Keratinocyte (primary cell): ENCODE data around the gene TAF1D. TPM values are rescaled to one million over a fixed set of nuclear protein-coding genes. Genes with fewer than 3 reads are reported as not detected.
A peak's percentile ranks its signal among the peaks of the same experiment; 100 is the strongest.

Experiments
- DNase-seq: peaks from one replicate; pipeline ENCODE4 v3.0.0-alpha.2; 2011; ENCODE audit warnings: low read depth, missing footprints, low spot score
- FAIRE-seq: peaks from 2 replicates; lab custom pipeline; 2011; peaks lifted over from hg19 to GRCh38; lab: Jason Lieb, UNC
- H2AFZ ChIP-seq: 2 replicates; pipeline ENCODE4 v1.6.0; 2012; ENCODE audit warnings: low read length, control low read depth, inconsistent platforms; ENCODE audit not compliant: control insufficient read depth
- H3K27ac ChIP-seq: 2 replicates; pipeline ENCODE4 v1.5.1; 2011; ENCODE audit warnings: low read length; ENCODE audit not compliant: control insufficient read depth, insufficient read depth
- H3K27me3 ChIP-seq: 3 replicates; pipeline ENCODE4 v1.6.0; 2011; ENCODE audit warnings: low read length; ENCODE audit not compliant: control insufficient read depth, insufficient read depth; ENCODE audit errors: extremely low read depth
- H3K36me3 ChIP-seq, 2 experiments: 2 replicates in 1 of 2; 3 replicates in 1 of 2; pipeline ENCODE4 v1.5.1; 2011; ENCODE audit warnings: low read length in 2 of 2, mild to moderate bottlenecking in 1 of 2; ENCODE audit not compliant: control insufficient read depth in 2 of 2, insufficient read depth in 2 of 2; ENCODE audit errors: extremely low read depth in 1 of 2
- H3K4me1 ChIP-seq: 3 replicates; pipeline ENCODE4 v1.5.1; 2011; ENCODE audit warnings: low read length; ENCODE audit not compliant: control insufficient read depth, insufficient read depth; ENCODE audit errors: extremely low read depth
- H3K4me2 ChIP-seq: 3 replicates; pipeline ENCODE4 v1.6.0; 2011; ENCODE audit warnings: low read depth, low read length; ENCODE audit not compliant: control insufficient read depth, insufficient read depth; ENCODE audit errors: extremely low read depth
- H3K4me3 ChIP-seq, 3 experiments: fragments of 200-600 bp in 1 of 3; sonication (generic) in 1 of 3; 2 replicates in 2 of 3; 3 replicates in 1 of 3; pipeline ENCODE4 v1.5.1; 2011 to 2016; ENCODE audit warnings: low read length in 3 of 3, mild to moderate bottlenecking in 3 of 3, control low read depth in 2 of 3, inconsistent platforms in 1 of 3, low read depth in 1 of 3, mixed read lengths in 1 of 3, mixed run types in 1 of 3, moderate library complexity in 1 of 3; ENCODE audit not compliant: control insufficient read depth in 2 of 3, insufficient read depth in 2 of 3; ENCODE audit errors: extremely low read depth in 1 of 3
- H3K79me2 ChIP-seq: 2 replicates; pipeline ENCODE4 v1.6.0; 2012; ENCODE audit warnings: low read length; ENCODE audit not compliant: control insufficient read depth, insufficient read depth
- H3K9ac ChIP-seq: 3 replicates; pipeline ENCODE4 v1.6.0; 2011; ENCODE audit warnings: low read length; ENCODE audit not compliant: control insufficient read depth, insufficient read depth; ENCODE audit errors: extremely low read depth
- H3K9me1 ChIP-seq: 3 replicates; pipeline ENCODE4 v1.6.0; 2011; ENCODE audit warnings: low read length; ENCODE audit not compliant: control insufficient read depth, insufficient read depth; ENCODE audit errors: extremely low read depth
- H3K9me3 ChIP-seq: 2 replicates; pipeline ENCODE4 v1.5.1; 2012; ENCODE audit warnings: low read depth, low read length; ENCODE audit not compliant: control insufficient read depth
- H4K20me1 ChIP-seq: 3 replicates; pipeline ENCODE4 v1.6.0; 2011; ENCODE audit warnings: low read length; ENCODE audit not compliant: control insufficient read depth, insufficient read depth; ENCODE audit errors: extremely low read depth
- CTCF ChIP-seq, 3 experiments: IDR thresholded peaks in 1 of 3; conservative IDR thresholded peaks in 1 of 3; optimal IDR thresholded peaks in 1 of 3; 2 replicates in 2 of 3; 3 replicates in 1 of 3; pipeline versions ENCODE3 to v1.5.1; 2011; ENCODE audit warnings: low read length in 3 of 3, mild to moderate bottlenecking in 3 of 3, moderate library complexity in 2 of 3, control low read depth in 1 of 3, inconsistent platforms in 1 of 3; ENCODE audit not compliant: insufficient read depth in 2 of 3; ENCODE audit errors: extremely low read depth in 1 of 3
- EZH2 ChIP-seq: IDR thresholded peaks from one replicate; pipeline ENCODE4 v1.6.1; 2012; ENCODE audit warnings: inconsistent platforms, mild to moderate bottlenecking, low read length, moderate library complexity
- dilution Hi-C: fragments of 300-500 bp; cut with MboI; formaldehyde crosslinking; loops from one replicate; pipeline ENCODE4 v1.7.0; 2020; ENCODE audit warnings: low sequenced_read_pairs; ENCODE audit not compliant: extremely low pct_ligation_motif_present
- polyA plus RNA-seq, 5 experiments: library from polyadenylated mRNA; depleted of rRNA in 3 of 5; stranded (reverse) in 3 of 5; stranded (forward) in 1 of 5; unstranded in 1 of 5; fragments of >200 nt; gene quantifications; 1 replicate in 1 of 5; 2 replicates in 3 of 5; 3 replicates in 1 of 5; pipeline versions ENCODE4 v1.2.1 to v1.2.3, GENCODE V29; 2011 to 2012; ENCODE audit warnings: missing spikeins in 2 of 5, low read depth in 1 of 5, low replicate concordance in 1 of 5

Gene TAF1D
- polyA plus RNA-seq, 1 donor (not counting 4 experiments of a cell fraction or from before 2014, with no cell fraction given), result 224 TPM

GRCh38 chr11:93740730-93741093 lies 583 bp downstream of the TAF1D start:
- Histone ChIP-seq H3K4me3 (peak overlapping the region; percentile 76 to 92 (median 87)), H3K4me2 (peak overlapping the region; percentile 92), H3K79me2 (peaks cover 55% of the 10 kb centered on the region), H4K20me1 (peaks cover 22% of the 10 kb centered on the region), H3K27ac (peak overlapping the region; percentile 92), H3K9me1 (no peaks in the 10 kb centered on the region), H2AFZ (no peak overlapping the region), H3K9ac (peak overlapping the region; percentile 98), H3K4me1 (peaks cover 22% of the 10 kb centered on the region), H3K9me3 (no peaks in the 10 kb centered on the region), H3K27me3 (no peaks in the 10 kb centered on the region), H3K36me3 (peaks cover 11 to 30% of the 10 kb centered on the region in 2 experiments)
- TF ChIP-seq EZH2, result no peak
- TF ChIP-seq CTCF (optimal IDR thresholded peaks at IDR 0.05 in 1 of 3, IDR thresholded peaks at IDR 0.05 in 1 of 3, conservative IDR thresholded peaks at IDR 0.05 in 1 of 3; ENCODE audit: extremely low read depth in 1 of 3, insufficient read depth in 2 of 3, low read length in 3 of 3), result no peak
- no peak for FAIRE-seq
- no peak for DNase-seq
- dilution Hi-C loops, result no loop called here

- TF ChIP-seq EZH2 (no peak), CTCF (optimal IDR thresholded peaks at IDR 0.05 in 1 of 3, IDR thresholded peaks at IDR 0.05 in 1 of 3, conservative IDR thresholded peaks at IDR 0.05 in 1 of 3; ENCODE audit: extremely low read depth in 1 of 3, insufficient read depth in 2 of 3, low read length in 3 of 3) (no peak)
- Histone ChIP-seq H3K36me3 (peaks cover 15 to 35% of the 10 kb centered on the region in 2 experiments), H3K4me3 (peak overlapping the region; percentile 76 to 92 (median 87)), H3K9ac (peak overlapping the region; percentile 98), H3K4me1 (peaks cover 27% of the 10 kb centered on the region), H3K9me1 (no peaks in the 10 kb centered on the region), H2AFZ (no peak overlapping the region), H3K4me2 (peak overlapping the region; percentile 92), H3K27me3 (no peaks in the 10 kb centered on the region), H3K79me2 (peaks cover 60% of the 10 kb centered on the region), H4K20me1 (peaks cover 22% of the 10 kb centered on the region), H3K27ac (peak overlapping the region; percentile 92), H3K9me3 (no peaks in the 10 kb centered on the region)
- FAIRE-seq (no peak), DNase-seq (no peak)
- dilution Hi-C loops, result no loop called here
These were observed 1.1 kb downstream of the TAF1D start for GRCh38 chr11:93740031-93740729.
